HepG2 (cell line): ENCODE measurements around the gene PUDP. TPM values are rescaled to one million over a fixed set of nuclear protein-coding genes. Genes with fewer than 3 reads are reported as not detected.

Experiments
- FOXM1 ChIP-seq: sonication (generic); formaldehyde crosslinking; IDR thresholded peaks from 2 replicates; pipeline ENCODE4 v1.5.0; 2020; ENCODE audit warnings: missing genetic modification reagents
- REXO4 ChIP-seq: sonication (generic); formaldehyde crosslinking; IDR thresholded peaks from 2 replicates; pipeline ENCODE4 v1.8.0; 2022; ENCODE audit warnings: missing genetic modification reagents, mild to moderate bottlenecking, borderline replicate concordance
- ZNF318 ChIP-seq: sonication (generic); formaldehyde crosslinking; IDR thresholded peaks from 2 replicates; pipeline ENCODE4 v1.4.0; 2020; ENCODE audit warnings: mild to moderate bottlenecking, missing genetic modification reagents
- ZNF788 ChIP-seq: sonication (generic); formaldehyde crosslinking; IDR thresholded peaks from 2 replicates; pipeline ENCODE4 v1.5.0; 2020; ENCODE audit warnings: mild to moderate bottlenecking, missing genetic modification reagents, borderline replicate concordance
- ZNF878 ChIP-seq: sonication (generic); formaldehyde crosslinking; IDR thresholded peaks from 2 replicates; pipeline ENCODE4 v1.8.1; 2023; ENCODE audit warnings: mild to moderate bottlenecking, missing genetic modification reagents, moderate library complexity
- polyA plus RNA-seq, 8 experiments: library from polyadenylated mRNA; depleted of rRNA in 3 of 8; stranded (reverse) in 7 of 8; unstranded in 1 of 8; fragments of >200 nt; fragmentation: Illumina TruSeq in 4 of 8; extraction: Trizol in 4 of 8; gene quantifications; 2 replicates each; pipeline versions ENCODE4 v1.2.1 to v1.2.3, GENCODE V29; 2011 to 2016; ENCODE audit warnings: low read depth in 4 of 8, missing spikeins in 1 of 8, mixed read lengths in 1 of 8; ENCODE audit not compliant: insufficient read depth in 1 of 8
- total RNA-seq, 5 experiments: library from RNA; depleted of rRNA; stranded (reverse); fragments of >200 nt; fragmentation: Illumina TruSeq; extraction: Trizol; gene quantifications; 2 replicates each; pipeline ENCODE4 v1.2.3, GENCODE V29; 2016; ENCODE audit warnings: low read depth in 1 of 5

PUDP gene
- total and polyA plus RNA-seq, 2 of the 13 experiments (the other 11 are each of a cell fraction or from before 2014, with no cell fraction given) = 7.5 to 23.5 TPM

GRCh38 chrX:7060444-7060843 is 87.5 kb downstream of the PUDP start (continued):
- TF ChIP-seq ZNF318 (CRISPR knock-in tag) = no peak
- TF ChIP-seq ZNF788 (CRISPR knock-in tag) = no peak
- no peak for TF ChIP-seq REXO4 (CRISPR knock-in tag)
- no peak for TF ChIP-seq FOXM1 (CRISPR knock-in tag)
- no peak for TF ChIP-seq ZNF878 (CRISPR knock-in tag)
